Gastroesophageal sphincter (tissue), 4 donors: ENCODE results near the gene STX10. TPM values are rescaled to one million over a fixed set of nuclear protein-coding genes. Genes with fewer than 3 reads are reported as not detected.

Experiments
- ATAC-seq: fragments of 150-250 bp; one replicate; pipeline ENCODE4 v1.9.1; 2016; ENCODE audit warnings: mild to moderate bottlenecking, moderate library complexity
- H3K27ac ChIP-seq, 4 donors: fragments of 200-600 bp; sonication (generic) in 3 of 4; 1 replicate in 3 of 4; 2 replicates in 1 of 4; pipeline ENCODE4 v1.5.1; 2016 to 2019
- H3K27me3 ChIP-seq: fragments of 200-600 bp; sonication (generic); one replicate; pipeline ENCODE4 v1.5.1; 2019
- H3K36me3 ChIP-seq, 2 donors: fragments of 200-600 bp; sonication (generic); one replicate each; pipeline ENCODE4 v1.5.1; 2019; ENCODE audit warnings: control low read depth in 1 of 2
- H3K4me1 ChIP-seq, 3 donors: fragments of 200-600 bp; sonication (generic); 1 replicate in 2 of 3; 2 replicates in 1 of 3; pipeline ENCODE4 v1.5.1; 2016 to 2019; ENCODE audit warnings: control low read depth in 2 of 3
- H3K4me3 ChIP-seq, 2 donors: fragments of 200-600 bp; sonication (generic); one replicate each; pipeline ENCODE4 v1.5.1; 2019; ENCODE audit warnings: mild to moderate bottlenecking in 1 of 2, moderate library complexity in 1 of 2
- H3K9me3 ChIP-seq, 3 donors: fragments of 200-600 bp; sonication (generic); one replicate each; pipeline ENCODE4 v1.5.1; 2017 to 2019; ENCODE audit warnings: control low read depth in 2 of 3
- EP300 ChIP-seq: sonication (generic); formaldehyde crosslinking; IDR thresholded peaks from one replicate; pipeline ENCODE4 v1.6.1; 2017; ENCODE audit warnings: antibody characterized with exemption, mild to moderate bottlenecking
- POLR2A ChIP-seq, 2 donors: fragments of 450-650 bp; IDR thresholded peaks; one replicate each; pipeline ENCODE4 v1.6.1; 2017; ENCODE audit warnings: antibody characterized with exemption in 2 of 2, mild to moderate bottlenecking in 2 of 2, moderate library complexity in 1 of 2
- POLR2AphosphoS5 ChIP-seq: sonication (generic); formaldehyde crosslinking; IDR thresholded peaks from one replicate; pipeline ENCODE4 v1.6.1; 2017; ENCODE audit warnings: antibody characterized with exemption
- WGBS, 2 donors: methylation state at CpG; one replicate each; pipeline ENCODE4 v1.1.5; 2018; ENCODE audit warnings: low coverage in 1 of 2; 5-methylcytosine and 5-hydroxymethylcytosine counted together
- total RNA-seq, 4 donors: library from RNA; depleted of rRNA; stranded (reverse); fragments of >200 nt; gene quantifications; one replicate each; pipeline ENCODE4 v1.1.0, GENCODE V29; 2016
- TF ChIP-seq, protein P1 (sequence below), 4 experiments: fragments of 200-600 bp in 2 of 4; fragments of 450-650 bp in 2 of 4; sonication (generic) in 1 of 4; IDR thresholded peaks; one replicate each; pipeline ENCODE4 v1.5.1; 2017 to 2019; ENCODE audit warnings: antibody characterized with exemption in 4 of 4, mild to moderate bottlenecking in 2 of 4, moderate library complexity in 2 of 4

STX10 gene, protein sequence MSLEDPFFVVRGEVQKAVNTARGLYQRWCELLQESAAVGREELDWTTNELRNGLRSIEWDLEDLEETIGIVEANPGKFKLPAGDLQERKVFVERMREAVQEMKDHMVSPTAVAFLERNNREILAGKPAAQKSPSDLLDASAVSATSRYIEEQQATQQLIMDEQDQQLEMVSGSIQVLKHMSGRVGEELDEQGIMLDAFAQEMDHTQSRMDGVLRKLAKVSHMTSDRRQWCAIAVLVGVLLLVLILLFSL
- total RNA-seq: 10 to 100 TPM; 45.1 to 69.0 (median 53.0) TPM

DNA sequence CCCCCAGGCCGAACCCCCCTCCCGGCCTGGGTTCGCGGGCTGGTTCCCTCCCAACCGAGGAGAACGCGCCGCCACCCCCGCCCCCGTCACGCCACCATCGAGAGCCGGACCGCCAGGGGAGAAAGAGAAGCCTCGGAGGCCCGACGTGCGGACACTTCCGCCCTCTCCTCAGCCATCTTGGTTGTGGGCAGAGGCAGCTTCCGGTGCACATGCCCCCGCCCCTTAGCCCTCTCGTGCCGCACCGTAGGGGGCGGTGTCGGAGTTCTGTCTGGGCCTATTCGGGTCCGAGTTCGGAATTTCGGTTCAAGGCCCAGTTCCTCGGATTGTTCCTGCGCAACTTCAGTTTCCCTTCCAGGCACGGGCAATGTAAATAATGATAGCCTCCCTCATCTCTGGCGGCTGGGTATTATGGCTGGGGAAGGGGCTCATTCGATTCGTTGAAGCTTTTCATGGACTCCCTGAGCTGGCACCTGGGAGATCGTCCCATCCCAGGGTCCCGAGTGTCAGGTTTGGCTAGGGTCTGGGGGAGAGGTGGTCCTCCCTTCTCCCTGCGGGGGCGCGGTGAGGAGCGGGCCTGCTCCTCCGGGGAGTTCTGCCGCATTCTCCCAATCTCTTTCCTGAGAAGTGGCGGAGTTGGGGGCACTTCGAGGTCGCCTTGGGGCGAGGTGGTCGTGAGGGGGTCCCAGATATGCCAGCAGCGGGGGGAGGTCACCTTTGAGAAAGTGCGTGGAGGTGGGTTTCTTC, at the start of gene STX10, which contains the start of gene IER2:
TSS of gene STX10 (minus strand) at position 189 of the 744 bp plus-strand sequence. CDS start 202 bp downstream, outside the sequence.
TSS of gene IER2 (plus strand) at position 225 of the 744 bp plus-strand sequence. CDS start 2,776 bp downstream, outside the sequence.
- no peaks in the 10 kb centered on the region for H3K9me3 ChIP-seq
- peaks cover 0 to 11% of the 10 kb centered on the region in 2 donors for H3K36me3 ChIP-seq
- peaks cover 0 to 56% (median 12%) of the 10 kb centered on the region in 3 donors for H3K4me1 ChIP-seq
- TF ChIP-seq EP300: no peak
- TF ChIP-seq POLR2AphosphoS5: peak; percentile 95
- TF ChIP-seq, protein P1, sequence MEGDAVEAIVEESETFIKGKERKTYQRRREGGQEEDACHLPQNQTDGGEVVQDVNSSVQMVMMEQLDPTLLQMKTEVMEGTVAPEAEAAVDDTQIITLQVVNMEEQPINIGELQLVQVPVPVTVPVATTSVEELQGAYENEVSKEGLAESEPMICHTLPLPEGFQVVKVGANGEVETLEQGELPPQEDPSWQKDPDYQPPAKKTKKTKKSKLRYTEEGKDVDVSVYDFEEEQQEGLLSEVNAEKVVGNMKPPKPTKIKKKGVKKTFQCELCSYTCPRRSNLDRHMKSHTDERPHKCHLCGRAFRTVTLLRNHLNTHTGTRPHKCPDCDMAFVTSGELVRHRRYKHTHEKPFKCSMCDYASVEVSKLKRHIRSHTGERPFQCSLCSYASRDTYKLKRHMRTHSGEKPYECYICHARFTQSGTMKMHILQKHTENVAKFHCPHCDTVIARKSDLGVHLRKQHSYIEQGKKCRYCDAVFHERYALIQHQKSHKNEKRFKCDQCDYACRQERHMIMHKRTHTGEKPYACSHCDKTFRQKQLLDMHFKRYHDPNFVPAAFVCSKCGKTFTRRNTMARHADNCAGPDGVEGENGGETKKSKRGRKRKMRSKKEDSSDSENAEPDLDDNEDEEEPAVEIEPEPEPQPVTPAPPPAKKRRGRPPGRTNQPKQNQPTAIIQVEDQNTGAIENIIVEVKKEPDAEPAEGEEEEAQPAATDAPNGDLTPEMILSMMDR (IDR thresholded peaks at IDR 0.05): peak in 3 of 4 experiments; percentile 65 to 79 (median 68)
- peak; percentile 77 to 82 for TF ChIP-seq POLR2A (IDR thresholded peaks at IDR 0.05)
- WGBS, 2 donors: 0% methylated on average over 8 of the region's 51 CpGs; no CpG with 5 or more reads in 1 of the 2 donors
- ATAC-seq: peak; percentile 71
- H3K27ac ChIP-seq: peak within 1 kb of the TSS; percentile 98 to 100 (median 99)
- no peaks in the 10 kb centered on the region for H3K27me3 ChIP-seq
- H3K4me3 ChIP-seq: peak within 1 kb of the TSS; percentile 94 to 96

DNA sequence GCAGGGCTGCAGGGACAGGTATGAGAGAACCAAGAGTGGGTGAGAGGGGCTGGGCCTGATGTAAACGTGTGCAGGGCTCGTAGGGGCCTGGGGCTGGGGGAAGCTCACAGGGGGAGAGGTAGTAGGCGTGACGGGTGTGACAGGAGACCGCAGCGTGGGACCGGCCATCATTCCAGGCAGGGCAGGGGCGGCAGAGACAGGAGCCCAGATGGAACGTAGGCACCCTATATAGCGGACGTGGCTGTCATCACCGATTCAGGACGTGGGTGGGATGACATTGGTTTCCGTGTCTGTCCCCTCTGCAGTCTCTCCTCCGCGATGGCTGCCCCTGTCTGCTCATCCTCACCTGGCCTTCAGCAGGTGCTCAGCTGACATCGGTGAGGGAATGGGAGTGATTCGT, 48.5 kb upstream of the STX10 start:
- Histone ChIP-seq H3K9me3 (no peaks in the 10 kb centered on the region), H3K27ac (no peak overlapping the region), H3K4me1 (no peaks in the 10 kb centered on the region), H3K27me3 (no peaks in the 10 kb centered on the region), H3K4me3 (no peak overlapping the region), H3K36me3 (no peaks in the 10 kb centered on the region)
- ATAC-seq: no peak
- TF ChIP-seq EP300 (no peak), POLR2A (IDR thresholded peaks at IDR 0.05) (no peak), POLR2AphosphoS5 (no peak)
- TF ChIP-seq, protein P1 (IDR thresholded peaks at IDR 0.05): no peak
- WGBS, 2 donors: 87 to 95% methylated on average over 8 to 17 of the region's 18 CpGs

DNA sequence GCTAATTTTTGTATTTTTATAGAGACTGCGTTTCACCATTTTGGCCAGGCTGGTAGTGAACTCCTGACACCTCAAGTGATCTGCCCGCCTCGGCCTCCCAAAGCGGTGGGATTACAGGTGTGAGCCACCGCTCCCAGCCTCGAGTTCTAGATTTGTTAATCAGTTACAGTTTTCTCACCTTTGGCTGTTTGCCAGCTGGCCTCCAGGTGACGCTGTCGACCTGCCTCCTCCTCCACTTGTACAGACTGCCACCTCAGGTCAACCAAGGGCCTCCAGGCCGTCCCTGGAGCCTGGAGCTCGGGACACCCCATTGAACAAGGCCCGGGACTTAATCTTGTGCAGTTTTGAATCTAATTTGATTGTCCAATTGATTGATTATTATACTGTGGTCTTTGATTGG, 45.5 kb upstream of the STX10 start:
- ATAC-seq: no peak
- Histone ChIP-seq H3K4me3 (no peak overlapping the region), H3K9me3 (no peaks in the 10 kb centered on the region), H3K4me1 (no peaks in the 10 kb centered on the region), H3K27ac (no peak overlapping the region), H3K36me3 (no peaks in the 10 kb centered on the region), H3K27me3 (no peaks in the 10 kb centered on the region)
- TF ChIP-seq POLR2AphosphoS5: no peak
- no peak for TF ChIP-seq EP300
- TF ChIP-seq POLR2A (IDR thresholded peaks at IDR 0.05): no peak
- TF ChIP-seq, protein P1 (IDR thresholded peaks at IDR 0.05): no peak
- 66 to 87% methylated on average over 6 to 8 of the region's 11 CpGs for WGBS, 2 donors

DNA sequence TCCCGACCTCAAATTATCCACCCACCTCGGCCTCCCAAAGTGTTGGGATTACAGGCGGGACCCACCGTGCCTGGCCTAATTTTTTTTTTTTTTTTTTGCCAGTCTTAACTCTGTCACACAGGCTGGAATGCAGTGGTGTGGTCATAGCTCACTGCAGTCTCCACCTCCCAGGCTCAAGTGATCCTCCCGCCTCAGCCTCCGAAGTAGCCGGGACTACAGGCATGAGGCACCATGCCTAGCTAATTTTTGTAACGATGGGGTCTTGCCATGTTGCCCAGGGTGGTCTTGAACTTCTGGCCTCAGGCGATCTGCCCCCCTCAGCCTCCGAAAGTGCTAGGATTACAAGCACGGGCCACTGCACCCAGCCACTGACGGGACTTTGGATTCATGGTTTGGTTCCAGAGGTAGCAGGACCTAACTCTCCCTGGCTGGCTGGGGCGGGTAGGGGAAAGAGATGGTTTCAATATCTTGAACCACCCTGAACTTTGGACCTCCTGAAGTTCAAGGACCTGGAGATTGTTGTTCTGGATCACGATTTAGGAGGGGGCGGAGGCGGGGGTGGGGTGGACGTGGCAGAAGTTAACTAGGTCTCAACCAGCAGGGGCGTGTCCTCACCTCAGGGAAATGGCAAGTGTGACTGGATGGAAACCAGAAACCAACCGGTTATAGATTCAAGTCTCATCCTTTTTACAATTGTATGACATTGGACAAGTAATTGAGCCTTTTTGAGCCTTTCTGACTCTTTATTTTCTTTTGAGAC, 40.8 kb upstream of the STX10 start:
- Histone ChIP-seq H3K27me3 (no peaks in the 10 kb centered on the region), H3K36me3 (no peaks in the 10 kb centered on the region), H3K27ac (no peak overlapping the region), H3K9me3 (no peaks in the 10 kb centered on the region), H3K4me3 (no peak overlapping the region), H3K4me1 (no peaks in the 10 kb centered on the region)
- 60 to 76% methylated on average over 1 to 13 of the region's 19 CpGs for WGBS, 2 donors
- TF ChIP-seq, protein P1 (IDR thresholded peaks at IDR 0.05): no peak
- TF ChIP-seq POLR2AphosphoS5: no peak
- no peak for TF ChIP-seq POLR2A (IDR thresholded peaks at IDR 0.05)
- TF ChIP-seq EP300: no peak
- ATAC-seq: no peak
